GM21825 (cell line): ENCODE measurements around the gene FHDC1.
A peak's percentile ranks its signal among the peaks of the same experiment; 100 is the strongest.

Experiments
- ATAC-seq: cut with Tn5 transposase; IDR thresholded peaks from one replicate; pipeline ENCODE4 v1.9.1; 2021; ENCODE audit warnings: mild to moderate bottlenecking, moderate library complexity; ENCODE audit not compliant: unreplicated experiment

FHDC1 gene

DNA sequence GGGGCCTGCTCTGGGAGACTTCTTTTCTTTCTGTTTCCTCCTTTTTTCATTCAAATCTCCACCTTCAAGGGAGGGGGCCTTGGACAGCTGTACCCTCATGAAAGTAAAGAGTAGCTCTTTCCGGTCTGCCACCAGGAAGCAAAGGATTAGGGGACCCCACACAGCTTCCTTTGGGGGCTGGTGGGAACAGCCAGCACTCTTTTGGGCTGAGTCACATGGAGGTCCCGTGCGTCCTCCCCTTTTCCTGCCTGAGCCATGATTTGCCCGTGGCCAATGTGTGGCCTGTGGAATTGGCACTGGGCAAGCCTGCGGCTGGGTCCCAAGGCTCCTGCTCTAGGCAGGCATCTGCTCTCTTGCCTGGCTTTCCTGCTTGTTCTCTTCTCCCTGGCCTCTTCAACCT lies 65.5 kb downstream of the FHDC1 start:
- no peak for ATAC-seq

DNA sequence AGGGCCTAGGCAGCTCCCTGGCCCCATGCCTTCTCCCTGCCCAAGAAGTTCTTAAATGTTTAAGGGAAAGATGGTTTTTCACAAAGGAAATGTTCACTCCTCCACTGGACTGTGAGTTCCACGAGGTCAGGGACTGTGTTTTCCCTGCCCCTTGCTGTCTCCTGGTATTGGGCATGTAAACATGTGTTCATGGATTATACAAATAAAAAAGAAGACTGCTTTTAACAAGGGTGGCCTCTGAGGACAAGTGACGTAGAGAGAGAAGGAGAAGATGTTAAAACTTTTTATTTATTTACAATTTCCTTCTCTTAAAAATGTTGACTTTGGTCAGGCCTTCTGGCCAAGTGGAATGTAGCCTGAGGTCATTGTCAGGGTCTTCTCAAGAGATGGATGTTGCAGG lies 66.0 kb downstream of the FHDC1 start:
- ATAC-seq = no peak

GRCh38 chr4:153004081-153004850 lies 68.1 kb downstream of the FHDC1 start:
- no peak for ATAC-seq

GRCh38 chr4:153005899-153006381 lies 69.8 kb downstream of the FHDC1 start:
- ATAC-seq = no peak

DNA sequence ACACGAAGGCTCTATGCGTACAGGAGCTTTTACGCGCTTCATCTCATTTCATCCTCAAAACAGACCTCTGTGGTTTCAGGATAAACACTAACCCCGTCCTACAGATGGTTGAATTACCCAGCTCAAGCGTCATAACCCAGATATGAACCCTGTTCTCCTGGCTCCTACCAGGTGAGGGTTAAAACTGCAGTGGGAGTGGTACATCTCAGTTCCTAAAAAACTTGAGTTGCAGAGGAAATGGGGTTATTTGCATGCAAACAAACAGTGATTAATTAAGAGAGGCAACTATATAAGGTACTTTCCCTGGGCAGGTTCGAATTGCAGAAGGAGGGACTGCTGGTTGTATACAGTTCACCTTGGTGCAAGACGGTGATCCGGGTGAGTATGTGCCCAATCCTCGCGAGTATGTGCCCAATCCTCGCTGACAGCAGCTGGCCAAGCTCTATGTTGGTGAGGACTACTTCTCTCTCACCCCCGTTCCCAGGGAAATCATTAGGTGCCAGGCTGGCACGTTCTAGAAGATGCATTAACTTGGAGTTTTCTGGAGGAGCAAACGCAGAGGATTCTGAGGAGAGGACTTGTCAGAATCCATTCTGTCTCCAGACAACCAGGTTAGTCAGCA lies 72.6 kb downstream of the FHDC1 start:
- ATAC-seq = peak; percentile 83

GRCh38 chr4:153010146-153010545 lies 74.0 kb downstream of the FHDC1 start:
- ATAC-seq = no peak

GRCh38 chr4:153013202-153013977 lies 77.3 kb downstream of the FHDC1 start:
- ATAC-seq = no peak

DNA sequence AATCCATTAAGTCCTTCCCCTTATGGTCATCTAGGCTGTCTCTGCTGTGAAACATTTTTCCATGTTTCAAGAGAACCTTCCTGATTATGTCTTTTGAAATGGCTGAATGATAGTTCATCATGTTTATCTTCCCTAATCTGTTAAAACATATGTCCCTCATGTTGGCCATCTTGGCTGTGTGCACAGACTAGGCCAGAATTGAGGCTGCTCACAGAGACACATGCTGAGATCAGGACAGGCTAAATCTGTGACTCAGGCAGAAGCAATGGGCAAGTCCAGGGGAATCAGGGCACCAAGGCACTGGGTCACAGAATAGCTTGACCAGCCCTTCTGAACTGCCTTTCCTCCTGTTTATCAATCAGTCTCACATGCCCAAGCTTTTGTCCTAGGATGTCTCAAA lies 78.3 kb downstream of the FHDC1 start:
- no peak for ATAC-seq

DNA sequence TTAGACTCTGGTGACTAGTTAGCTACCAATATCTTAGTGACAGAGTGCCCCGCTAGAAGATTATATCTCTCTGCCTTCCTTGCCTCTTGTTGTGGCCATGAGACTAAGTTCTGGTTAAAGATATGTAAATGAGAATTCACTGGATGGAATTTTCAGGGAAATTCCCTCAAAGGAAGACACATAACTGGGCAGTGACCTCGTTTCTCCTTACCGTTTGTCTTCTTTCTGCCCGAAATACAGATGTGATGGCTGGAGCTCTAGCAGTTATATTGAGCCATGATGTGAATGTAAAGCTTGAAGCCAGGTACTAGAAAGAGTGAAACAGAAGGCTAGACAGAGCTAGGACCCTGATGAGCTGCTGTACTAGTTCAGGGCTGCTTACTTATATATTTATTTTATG lies 80.5 kb downstream of the FHDC1 start:
- ATAC-seq = no peak

DNA sequence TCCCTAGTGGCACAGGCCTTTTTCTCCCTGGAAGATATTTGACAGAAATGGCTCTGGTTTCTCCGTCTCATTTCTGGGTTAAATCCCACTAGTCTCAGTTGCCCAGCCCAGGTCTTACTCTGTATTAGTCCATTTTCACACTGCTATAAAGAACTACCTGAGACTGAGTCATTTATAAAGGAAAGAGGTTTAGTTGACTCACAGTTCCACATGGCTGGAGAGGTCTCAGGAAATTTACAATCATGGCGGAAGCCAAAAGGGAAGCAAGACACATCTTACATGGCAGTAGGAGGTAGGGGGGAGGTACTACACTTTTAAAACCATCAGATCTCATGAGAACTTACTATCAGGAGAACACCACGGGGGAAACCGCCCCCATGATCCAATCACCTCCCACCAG lies 81.9 kb downstream of the FHDC1 start:
- ATAC-seq = no peak

DNA sequence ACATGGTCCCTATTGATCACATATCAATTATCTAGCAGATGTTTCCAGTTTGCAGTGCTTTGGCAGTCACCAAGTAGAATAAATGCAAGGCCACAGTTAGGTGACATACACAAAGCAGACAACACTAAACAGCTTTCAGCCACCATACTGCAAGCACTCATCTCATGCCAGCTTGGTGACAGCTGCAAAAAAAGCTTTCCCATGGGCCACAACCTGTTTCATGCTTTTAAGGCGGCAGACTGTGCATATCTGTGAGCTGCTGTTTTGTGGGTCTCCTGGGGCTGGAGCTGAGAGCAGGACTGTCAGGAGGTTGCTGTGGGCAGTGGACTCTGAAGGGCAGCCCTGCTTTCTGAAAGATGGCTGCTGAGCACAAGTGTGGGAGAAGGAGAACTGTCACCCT lies 82.6 kb downstream of the FHDC1 start:
- ATAC-seq = no peak

DNA sequence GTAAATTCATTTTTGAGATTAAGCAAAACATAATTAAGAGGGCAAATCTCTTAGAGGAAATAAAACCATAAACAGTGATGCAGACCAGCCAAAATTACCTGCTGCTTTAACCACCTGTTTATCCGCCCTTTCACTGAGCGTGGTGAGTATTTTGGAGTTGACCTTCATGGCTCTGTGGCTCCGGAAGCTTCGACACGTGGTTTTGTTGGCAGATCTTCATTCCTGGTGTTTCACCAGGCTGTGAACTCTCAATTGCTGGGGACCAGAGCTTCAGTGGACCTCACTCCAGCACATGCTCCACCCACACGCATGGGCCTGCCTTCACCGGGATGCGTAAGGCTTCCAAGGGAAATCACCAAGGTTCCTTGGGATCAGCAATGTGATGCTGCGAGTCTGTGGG lies 83.8 kb downstream of the FHDC1 start:
- ATAC-seq = no peak

GRCh38 chr4:153020457-153020856 lies 84.3 kb downstream of the FHDC1 start:
- ATAC-seq = no peak

GRCh38 chr4:153021276-153021675 lies 85.2 kb downstream of the FHDC1 start:
- no peak for ATAC-seq

DNA sequence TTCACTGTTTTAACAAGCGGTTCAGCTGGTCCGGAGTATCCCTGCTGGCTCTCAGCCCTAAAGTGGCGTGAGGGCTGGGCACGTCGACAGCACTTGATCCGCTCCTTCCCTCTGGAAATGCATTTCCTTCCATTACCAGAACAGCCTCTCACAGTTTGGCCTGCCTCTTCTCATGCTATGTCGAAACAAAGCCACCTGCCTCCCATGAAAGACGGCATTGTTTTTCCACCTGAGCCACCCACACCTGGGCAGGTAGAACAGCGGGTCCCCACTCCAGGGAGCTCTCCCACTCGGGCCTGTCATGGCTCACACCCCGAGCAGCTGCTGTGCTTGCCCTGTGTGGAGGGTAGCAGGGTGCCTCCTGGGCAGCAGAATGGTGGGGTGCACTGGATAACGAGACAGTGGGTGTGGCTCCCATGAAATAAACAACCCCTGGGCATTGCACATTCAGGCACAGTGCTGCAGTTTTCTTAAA lies 86.2 kb downstream of the FHDC1 start:
- ATAC-seq = no peak

GRCh38 chr4:153023139-153023538 lies 87.0 kb downstream of the FHDC1 start:
- ATAC-seq = no peak

- no peak for ATAC-seq
Observed at GRCh38 chr4:153023692-153024394, 87.7 kb downstream of the FHDC1 start.

DNA sequence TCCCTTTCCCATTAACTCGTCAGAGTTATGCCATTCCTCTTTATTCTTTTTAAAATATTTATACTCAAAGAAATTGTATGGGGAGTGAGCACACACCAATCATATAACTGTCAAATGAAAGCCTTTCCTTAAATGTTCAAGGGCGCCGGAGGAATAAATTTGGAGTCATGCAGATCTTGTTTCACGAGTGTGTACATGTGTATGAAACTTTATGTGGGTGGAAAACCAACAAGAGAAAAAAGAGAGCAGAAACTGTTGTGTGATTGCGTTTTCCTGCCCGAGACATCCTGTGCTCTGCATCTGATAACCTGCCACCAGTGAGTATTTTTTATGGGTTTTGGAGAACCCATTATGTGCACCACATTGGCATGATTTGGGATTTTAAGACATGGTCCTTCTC lies 88.3 kb downstream of the FHDC1 start:
- ATAC-seq = no peak

- ATAC-seq = no peak
Observed at GRCh38 chr4:153025406-153025805, 89.3 kb downstream of the FHDC1 start.

DNA sequence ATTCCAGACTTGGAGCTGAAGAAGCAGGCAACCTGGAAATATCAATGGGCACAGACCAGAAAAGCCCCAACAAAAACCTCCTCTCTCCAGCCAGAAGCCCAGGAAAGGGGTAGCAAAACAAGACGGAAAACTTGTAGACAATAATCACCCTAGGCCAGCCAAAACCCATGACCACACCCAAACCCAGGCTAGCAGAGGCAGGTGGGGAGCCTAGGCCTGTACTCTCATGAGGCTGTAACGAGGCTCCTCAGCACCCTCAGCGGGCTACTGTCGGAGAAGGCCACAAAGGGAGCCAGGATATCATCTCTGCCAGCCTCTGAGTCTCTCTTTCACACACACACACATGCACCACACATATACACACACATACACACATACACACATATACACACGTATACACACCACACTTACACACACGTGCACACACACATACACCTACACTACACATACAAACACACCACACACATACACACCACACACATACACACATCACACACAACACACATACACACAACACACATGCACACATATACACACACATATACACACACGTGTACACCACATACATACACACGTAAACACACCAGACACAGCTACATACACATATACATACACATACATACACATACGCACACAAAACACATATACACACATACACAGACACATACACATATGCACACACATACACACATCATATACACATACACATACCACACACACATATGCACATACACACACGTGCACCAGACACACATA lies 90.6 kb downstream of the FHDC1 start:
- ATAC-seq = no peak
